Thoracic aorta (tissue), 2 donors: ENCODE results near the gene RNASE12. TPM values are rescaled to one million over a fixed set of nuclear protein-coding genes. Genes with fewer than 3 reads are reported as not detected.
"Not testable (repeated sequence)": the region's sequence is repeated elsewhere in the genome, so short reads cannot be mapped to it uniquely, and the experiment has no call there.

ENCODE experiments used
- ATAC-seq: fragments of 150-250 bp; one replicate; pipeline ENCODE4 v1.8.0; 2017; ENCODE audit warnings: low read depth; ENCODE audit not compliant: insufficient number of reproducible peaks, low FRiP score
- DNase-seq: peaks from one replicate; pipeline ENCODE4 v3.0.0-alpha.2; 2020; ENCODE audit warnings: low spot score
- H3K27ac ChIP-seq, 2 donors: fragments of 200-600 bp; sonication (generic); 1 replicate in 1 of 2; 2 replicates in 1 of 2; pipeline ENCODE4 v1.5.1; 2016; ENCODE audit warnings: mild to moderate bottlenecking in 2 of 2, moderate library complexity in 2 of 2
- H3K27me3 ChIP-seq: fragments of 200-600 bp; sonication (generic); replicated peaks from 2 replicates; pipeline ENCODE4 v1.6.0; 2016; ENCODE audit warnings: mild to moderate bottlenecking; ENCODE audit not compliant: insufficient read depth
- H3K36me3 ChIP-seq: fragments of 200-600 bp; sonication (generic); one replicate; pipeline ENCODE4 v1.5.1; 2016
- H3K4me1 ChIP-seq, 2 donors: fragments of 200-600 bp; sonication (generic); 1 replicate in 1 of 2; 2 replicates in 1 of 2; pipeline versions ENCODE4 v1.5.1 to v1.6.0; 2016; ENCODE audit warnings: low read depth in 2 of 2, mild to moderate bottlenecking in 1 of 2; ENCODE audit not compliant: control insufficient read depth in 1 of 2
- H3K4me3 ChIP-seq: fragments of 200-600 bp; sonication (generic); 2 replicates; pipeline ENCODE4 v1.5.1; 2016; ENCODE audit warnings: mild to moderate bottlenecking
- H3K9me3 ChIP-seq: fragments of 200-600 bp; sonication (generic); 2 replicates; pipeline ENCODE4 v1.5.1; 2016
- CTCF ChIP-seq: fragments of 200-600 bp; sonication (generic); IDR thresholded peaks from one replicate; pipeline ENCODE4 v1.5.1; 2019; ENCODE audit warnings: antibody characterized with exemption
- total RNA-seq, 2 donors: library from RNA; depleted of rRNA; stranded (reverse); fragments of >200 nt; gene quantifications; one replicate each; pipeline versions ENCODE4 v1.1.0 to v1.2.3, GENCODE V29; 2016

RNASE12 gene
- total RNA-seq, 2 donors from 2014 or later = not detected

- TF ChIP-seq CTCF = no peak
- no peaks in the 10 kb centered on the region for H3K9me3 ChIP-seq
- peak overlapping the region; percentile 67 for H3K4me3 ChIP-seq
- DNase-seq = no peak
- no peak overlapping the region for H3K27ac ChIP-seq
- peaks cover 5 to 18% of the 10 kb centered on the region in 2 donors for H3K4me1 ChIP-seq
- no peaks in the 10 kb centered on the region for H3K27me3 ChIP-seq
- peak; percentile 23 for ATAC-seq
- no peaks in the 10 kb centered on the region for H3K36me3 ChIP-seq
Measured at GRCh38 chr14:20624495-20625070, 33.4 kb upstream of the RNASE12 start.

- Histone ChIP-seq H3K9me3 (no peaks in the 10 kb centered on the region), H3K4me3 (no peak overlapping the region), H3K27ac (no peak overlapping the region), H3K36me3 (no peaks in the 10 kb centered on the region), H3K27me3 (no peaks in the 10 kb centered on the region), H3K4me1 (peaks cover 5 to 18% of the 10 kb centered on the region in 2 donors)
- TF ChIP-seq CTCF = no peak
- no peak for DNase-seq
- ATAC-seq = no peak
Measured at GRCh38 chr14:20623798-20624197, 32.6 kb upstream of the RNASE12 start.

DNA sequence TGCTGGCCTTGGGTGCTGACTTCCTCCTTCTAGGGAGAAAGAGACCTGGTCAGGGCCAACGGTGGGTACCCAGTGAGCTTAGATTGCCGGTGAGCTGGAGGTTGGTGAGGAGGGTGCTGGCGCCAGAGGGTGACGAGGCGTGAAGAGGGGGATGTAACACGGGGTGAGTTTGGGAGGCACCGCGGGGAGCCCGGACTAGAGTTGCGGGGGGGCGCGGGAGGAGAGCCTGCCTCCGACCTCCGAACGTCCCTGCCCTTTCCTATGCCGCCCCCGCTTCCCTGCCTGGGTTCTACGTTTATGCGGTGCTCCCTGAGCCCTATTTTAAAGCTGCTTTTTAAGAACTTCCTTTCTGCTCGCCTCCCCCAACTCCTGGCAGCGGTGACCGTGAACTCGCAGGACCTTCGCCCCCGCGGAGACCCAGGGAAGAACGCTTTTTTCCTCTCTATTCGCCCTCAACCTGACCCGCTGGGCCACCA lies 31.7 kb upstream of the RNASE12 start:
- DNase-seq (no peak), ATAC-seq (no peak)
- no peaks in the 10 kb centered on the region for H3K36me3 ChIP-seq
- peak overlapping the region; percentile 38 for H3K4me3 ChIP-seq
- no peaks in the 10 kb centered on the region for H3K27me3 ChIP-seq
- no peak overlapping the region for H3K27ac ChIP-seq
- H3K9me3 ChIP-seq = no peaks in the 10 kb centered on the region
- H3K4me1 ChIP-seq = peaks cover 5 to 18% of the 10 kb centered on the region in 2 donors
- no peak for TF ChIP-seq CTCF

GRCh38 chr14:20620798-20621478 lies 29.8 kb upstream of the RNASE12 start:
- Histone ChIP-seq H3K27ac (no peak overlapping the region), H3K36me3 (no peaks in the 10 kb centered on the region), H3K9me3 (no peaks in the 10 kb centered on the region), H3K4me1 (peaks cover 5 to 7% of the 10 kb centered on the region in 2 donors), H3K4me3 (no peak overlapping the region), H3K27me3 (no peaks in the 10 kb centered on the region)
- DNase-seq (no peak), ATAC-seq (no peak)
- TF ChIP-seq CTCF = no peak

DNA sequence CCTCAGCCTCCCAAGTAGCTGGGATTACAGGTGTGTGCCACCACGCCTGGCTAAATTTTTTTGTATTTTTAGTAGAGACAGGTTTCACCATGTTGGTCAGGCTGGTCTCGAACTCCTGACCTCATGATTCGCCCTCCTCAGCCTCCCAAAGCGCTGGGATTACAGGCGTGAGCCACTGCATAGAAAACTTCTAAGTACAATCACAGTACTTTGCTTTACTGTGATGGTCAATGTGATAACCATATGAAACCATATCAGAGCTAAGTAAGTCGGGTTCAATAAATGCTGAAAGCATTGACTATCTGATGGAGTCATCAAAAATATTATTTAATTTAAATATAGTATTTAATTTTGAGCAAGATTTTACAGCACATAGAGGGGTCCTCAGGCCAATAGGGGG lies 28.5 kb upstream of the RNASE12 start:
- not testable (repeated sequence) for DNase-seq, H3K36me3 ChIP-seq, H3K27ac ChIP-seq, H3K27me3 ChIP-seq, H3K4me3 ChIP-seq, H3K4me1 ChIP-seq, ATAC-seq, H3K9me3 ChIP-seq
